ENCODE data around the gene CEP68. TPM values are rescaled to one million over a fixed set of nuclear protein-coding genes. Genes with fewer than 3 reads are reported as not detected.

Gene CEP68
- polyA plus RNA-seq (2011; rRNA removed) (9.2 and 9.3 TPM in 2 replicates), polyA plus RNA-seq (2017; fragmentation: RNase III; extraction: RNeasy Plus Mini Kit Qiagen cat#74134 plus additional on column Dnase treatment) (6.3 to 6.9 TPM (median 6.8 TPM) in 3 replicates), polyA minus RNA-seq (2011; rRNA and poly(A)+ RNA removed) (12.6 and 14.2 TPM in 2 replicates)
- polyA plus RNA-seq (2012; cell fraction: cytosol; rRNA removed): 5.7 and 9.1 TPM in 2 replicates
- 10.7 TPM in 2 replicates for polyA plus RNA-seq (2012; cell fraction: nucleus; rRNA removed)

DNA sequence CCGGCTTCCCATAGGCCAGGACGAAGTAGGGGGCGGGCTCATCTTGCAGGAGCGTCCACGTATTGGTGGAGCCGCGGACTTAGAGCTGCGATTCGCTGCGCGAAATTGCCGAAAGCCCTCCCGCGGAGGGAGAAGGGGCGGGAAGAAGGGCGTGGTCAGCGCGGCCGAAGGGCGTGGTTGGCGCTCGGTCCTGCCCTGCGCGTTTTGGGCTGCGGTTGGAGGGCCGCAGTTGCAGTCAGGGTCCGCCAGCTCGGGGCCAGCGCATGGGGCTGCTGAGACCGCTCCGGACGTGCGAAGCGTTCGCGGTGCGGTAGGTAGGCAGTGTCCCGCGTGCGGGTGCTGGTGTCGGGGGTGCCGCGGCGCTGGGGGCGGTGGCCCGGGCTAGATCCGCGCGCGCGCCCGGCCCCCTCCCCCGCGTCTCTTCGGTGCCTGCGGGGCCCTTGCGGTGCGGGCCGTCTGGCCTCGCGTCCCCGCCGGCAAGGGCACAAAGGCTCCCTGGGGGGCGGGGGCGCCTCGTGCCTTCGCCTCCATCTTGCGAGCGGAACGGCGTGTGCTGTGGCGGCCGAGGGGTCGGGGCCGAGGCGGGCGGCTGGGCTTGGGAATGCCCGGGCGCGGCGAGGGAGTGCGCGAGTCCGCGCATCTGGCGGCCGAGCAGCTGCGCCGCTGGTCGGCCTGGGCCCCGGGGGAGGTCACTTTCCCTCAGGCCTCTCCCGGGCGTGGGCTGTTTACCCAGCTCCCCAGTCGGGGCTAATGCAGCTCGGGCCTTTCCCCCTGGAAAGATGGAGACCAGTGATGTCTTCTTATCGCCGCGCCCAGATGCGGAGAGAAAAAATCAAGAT lies at the start of gene CEP68:
Gene CEP68 (plus strand): TSS at position 202 of the 839 bp plus-strand sequence. CDS start 13,029 bp downstream, outside the sequence.
- H3K27ac ChIP-seq: peak within 1 kb of the TSS; percentile 81 to 93
- FAIRE-seq: peak; percentile 91
- TF ChIP-seq TFCP2L1 (CRISPR knock-in tag; IDR thresholded peaks at IDR 0.05) (no peak), BHLHE40 (IDR thresholded peaks at IDR 0.05; ENCODE audit: low read depth, low read length) (no peak), E2F6 (IDR thresholded peaks at IDR 0.05; ENCODE audit: borderline replicate concordance, low read depth) (peak; percentile 63; the same call in 1 of the 2 replicates), PHF8 (IDR thresholded peaks at IDR 0.05; ENCODE audit: borderline replicate concordance, low read depth) (peak; percentile 95), HES2 (IDR thresholded peaks at IDR 0.05) (no peak), EHF (CRISPR knock-in tag; IDR thresholded peaks at IDR 0.05) (no peak), RNF2 (IDR thresholded peaks at IDR 0.05; ENCODE audit: borderline replicate concordance, low read depth) (no peak), CEBPB (IDR thresholded peaks at IDR 0.05) (no peak), JUNB (IDR thresholded peaks at IDR 0.05) (no peak), HEYL (CRISPR knock-in tag; IDR thresholded peaks at IDR 0.05) (no peak), ZFP36 (IDR thresholded peaks at IDR 0.05; ENCODE audit: borderline replicate concordance, partially characterized antibody) (no peak), NR3C1 (IDR thresholded peaks at IDR 0.05) (no peak), RAD21 (conservative IDR thresholded peaks at IDR 0.05 in 1 of 2, IDR thresholded peaks at IDR 0.05 in 1 of 2) (no peak), FOSL2 (IDR thresholded peaks at IDR 0.05) (no peak), FOSL2 (CRISPR knock-in tag; IDR thresholded peaks at IDR 0.05) (0 out of 2 replicates have a peak, but pooled peaks have one; percentile 2), MAZ (IDR thresholded peaks at IDR 0.05; ENCODE audit: borderline replicate concordance, low read depth, low read length) (no peak), NFE2L2 (conservative IDR thresholded peaks at IDR 0.05; ENCODE audit: low read length) (no peak), KDM1A (IDR thresholded peaks at IDR 0.05; ENCODE audit: low read depth) (no peak), FOXS1 (CRISPR knock-in tag; IDR thresholded peaks at IDR 0.05) (peak; percentile 41; the same call in 1 of the 2 replicates), ZC3H11A (IDR thresholded peaks at IDR 0.05) (no peak), ATOH8 (CRISPR knock-in tag; IDR thresholded peaks at IDR 0.05; ENCODE audit: low read depth) (no peak), JUN (IDR thresholded peaks at IDR 0.05) (peak; percentile 31 to 84; a peak in 4 of 5 replicates), POLR2AphosphoS2 (conservative IDR thresholded peaks at IDR 0.05; ENCODE audit: low read length) (no peak), CBX2 (IDR thresholded peaks at IDR 0.05; ENCODE audit: borderline replicate concordance, low read depth) (no peak), FOSB (CRISPR knock-in tag; IDR thresholded peaks at IDR 0.05) (no peak), KDM5A (IDR thresholded peaks at IDR 0.05) (0 out of 2 replicates have a peak, but pooled peaks have one; percentile 23), TP53 (CRISPR knock-in tag; IDR thresholded peaks at IDR 0.05) (peak; percentile 88; the same call in 1 of the 2 replicates), CHD4 (IDR thresholded peaks at IDR 0.05; ENCODE audit: borderline replicate concordance) (no peak), ZNF302 (CRISPR knock-in tag; IDR thresholded peaks at IDR 0.05) (no peak)
- TF ChIP-seq, protein P1, sequence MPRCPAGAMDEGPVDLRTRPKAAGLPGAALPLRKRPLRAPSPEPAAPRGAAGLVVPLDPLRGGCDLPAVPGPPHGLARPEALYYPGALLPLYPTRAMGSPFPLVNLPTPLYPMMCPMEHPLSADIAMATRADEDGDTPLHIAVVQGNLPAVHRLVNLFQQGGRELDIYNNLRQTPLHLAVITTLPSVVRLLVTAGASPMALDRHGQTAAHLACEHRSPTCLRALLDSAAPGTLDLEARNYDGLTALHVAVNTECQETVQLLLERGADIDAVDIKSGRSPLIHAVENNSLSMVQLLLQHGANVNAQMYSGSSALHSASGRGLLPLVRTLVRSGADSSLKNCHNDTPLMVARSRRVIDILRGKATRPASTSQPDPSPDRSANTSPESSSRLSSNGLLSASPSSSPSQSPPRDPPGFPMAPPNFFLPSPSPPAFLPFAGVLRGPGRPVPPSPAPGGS (IDR thresholded peaks at IDR 0.05): 0 out of 3 replicates have a peak, but pooled peaks have one; percentile 69
- TF ChIP-seq, protein P2, sequence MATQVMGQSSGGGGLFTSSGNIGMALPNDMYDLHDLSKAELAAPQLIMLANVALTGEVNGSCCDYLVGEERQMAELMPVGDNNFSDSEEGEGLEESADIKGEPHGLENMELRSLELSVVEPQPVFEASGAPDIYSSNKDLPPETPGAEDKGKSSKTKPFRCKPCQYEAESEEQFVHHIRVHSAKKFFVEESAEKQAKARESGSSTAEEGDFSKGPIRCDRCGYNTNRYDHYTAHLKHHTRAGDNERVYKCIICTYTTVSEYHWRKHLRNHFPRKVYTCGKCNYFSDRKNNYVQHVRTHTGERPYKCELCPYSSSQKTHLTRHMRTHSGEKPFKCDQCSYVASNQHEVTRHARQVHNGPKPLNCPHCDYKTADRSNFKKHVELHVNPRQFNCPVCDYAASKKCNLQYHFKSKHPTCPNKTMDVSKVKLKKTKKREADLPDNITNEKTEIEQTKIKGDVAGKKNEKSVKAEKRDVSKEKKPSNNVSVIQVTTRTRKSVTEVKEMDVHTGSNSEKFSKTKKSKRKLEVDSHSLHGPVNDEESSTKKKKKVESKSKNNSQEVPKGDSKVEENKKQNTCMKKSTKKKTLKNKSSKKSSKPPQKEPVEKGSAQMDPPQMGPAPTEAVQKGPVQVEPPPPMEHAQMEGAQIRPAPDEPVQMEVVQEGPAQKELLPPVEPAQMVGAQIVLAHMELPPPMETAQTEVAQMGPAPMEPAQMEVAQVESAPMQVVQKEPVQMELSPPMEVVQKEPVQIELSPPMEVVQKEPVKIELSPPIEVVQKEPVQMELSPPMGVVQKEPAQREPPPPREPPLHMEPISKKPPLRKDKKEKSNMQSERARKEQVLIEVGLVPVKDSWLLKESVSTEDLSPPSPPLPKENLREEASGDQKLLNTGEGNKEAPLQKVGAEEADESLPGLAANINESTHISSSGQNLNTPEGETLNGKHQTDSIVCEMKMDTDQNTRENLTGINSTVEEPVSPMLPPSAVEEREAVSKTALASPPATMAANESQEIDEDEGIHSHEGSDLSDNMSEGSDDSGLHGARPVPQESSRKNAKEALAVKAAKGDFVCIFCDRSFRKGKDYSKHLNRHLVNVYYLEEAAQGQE (IDR thresholded peaks at IDR 0.05): no peak
- TF ChIP-seq, protein P3, sequence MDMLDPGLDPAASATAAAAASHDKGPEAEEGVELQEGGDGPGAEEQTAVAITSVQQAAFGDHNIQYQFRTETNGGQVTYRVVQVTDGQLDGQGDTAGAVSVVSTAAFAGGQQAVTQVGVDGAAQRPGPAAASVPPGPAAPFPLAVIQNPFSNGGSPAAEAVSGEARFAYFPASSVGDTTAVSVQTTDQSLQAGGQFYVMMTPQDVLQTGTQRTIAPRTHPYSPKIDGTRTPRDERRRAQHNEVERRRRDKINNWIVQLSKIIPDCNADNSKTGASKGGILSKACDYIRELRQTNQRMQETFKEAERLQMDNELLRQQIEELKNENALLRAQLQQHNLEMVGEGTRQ (IDR thresholded peaks at IDR 0.05): no peak

More for the DNA sequence above, at the start of gene CEP68:
- ChIA-PET POLR2A (interaction anchor here (0.5 to 2.5 kb wide), 12 partner anchors 9 to 629 kb away, joined by 3 to 23 read pairs (median 4); partner anchors contain the start of genes ACTR2, RAB1A and SLC1A4), CTCF (interaction anchor here (0.5 to 6.5 kb wide), 15 partner anchors 8 to 519 kb away, joined by 3 to 35 read pairs (median 4); no protein-coding TSS in a partner anchor)
- H3K4me2 ChIP-seq: peak within 1 kb of the TSS; percentile 80
- ATAC-seq (peak; percentile 92 to 99), DNase-seq (ENCODE audit: low read depth in 1 of 2, low spot score in 1 of 2) (peak; percentile 98 to 99)
- H3K4me3 ChIP-seq: peak within 1 kb of the TSS; percentile 67
- peaks cover 16% of the 10 kb centered on the region for H3K4me1 ChIP-seq
- H3K9me3 ChIP-seq: no peaks in the 10 kb centered on the region
- 1% methylated on average over 47 of the region's 99 CpGs for WGBS (ENCODE audit: missing lambda C conversion rate)

Data from A549 (cell line).